AG20443 (cell line): ENCODE data around the gene CGRRF1.

ENCODE experiments used
- DNase-seq: peaks from one replicate; pipeline ENCODE4 v3.0.0; 2012; ENCODE audit warnings: low spot score, mixed read lengths

The CGRRF1 gene

GRCh38 chr14:54509546-54510501 lies at the start of gene CGRRF1:
CGRRF1 (plus strand) TSS chr14:54509906; CDS start chr14:54509960, 54 bp downstream.
- DNase-seq = peak; percentile 99

GRCh38 chr14:54462048-54462447 lies 47.7 kb upstream of the CGRRF1 start:
- no peak for DNase-seq

GRCh38 chr14:54465654-54466053 lies 44.1 kb upstream of the CGRRF1 start:
- no peak for DNase-seq

DNA sequence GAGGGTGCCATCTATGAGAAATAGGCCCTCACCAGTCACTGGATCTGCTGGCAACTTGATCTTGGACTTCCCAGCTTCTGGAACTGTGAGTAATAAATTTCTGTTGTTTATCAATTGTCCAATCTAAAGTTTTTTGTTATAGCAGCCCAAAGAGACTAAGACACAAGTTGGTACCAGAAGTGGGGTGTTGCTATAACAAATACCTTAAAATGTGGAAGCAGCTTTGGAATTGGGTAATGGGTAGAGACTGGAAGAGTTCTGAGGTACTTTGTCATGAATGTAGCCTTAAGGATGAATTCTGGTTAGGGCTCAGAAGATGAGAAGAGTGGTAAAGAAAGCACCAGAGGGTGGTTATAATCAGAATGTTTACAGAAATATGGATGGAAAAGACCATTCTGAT lies 42.4 kb upstream of the CGRRF1 start:
- DNase-seq = no peak

- DNase-seq = no peak
Observed at GRCh38 chr14:54470701-54471100, 39.0 kb upstream of the CGRRF1 start.

- DNase-seq = no peak
Observed at GRCh38 chr14:54471641-54472040, 38.1 kb upstream of the CGRRF1 start.

- no peak for DNase-seq
Observed at GRCh38 chr14:54472315-54472714, 37.4 kb upstream of the CGRRF1 start.

GRCh38 chr14:54474232-54474793 lies 35.4 kb upstream of the CGRRF1 start:
- DNase-seq = no peak

GRCh38 chr14:54475187-54475899 lies 34.4 kb upstream of the CGRRF1 start:
- DNase-seq = no peak

- DNase-seq = no peak
Observed at GRCh38 chr14:54475911-54476310, 33.8 kb upstream of the CGRRF1 start.

GRCh38 chr14:54478636-54479215 lies 31.0 kb upstream of the CGRRF1 start:
- DNase-seq = no peak

GRCh38 chr14:54480830-54481562 lies 28.7 kb upstream of the CGRRF1 start:
- no peak for DNase-seq

DNA sequence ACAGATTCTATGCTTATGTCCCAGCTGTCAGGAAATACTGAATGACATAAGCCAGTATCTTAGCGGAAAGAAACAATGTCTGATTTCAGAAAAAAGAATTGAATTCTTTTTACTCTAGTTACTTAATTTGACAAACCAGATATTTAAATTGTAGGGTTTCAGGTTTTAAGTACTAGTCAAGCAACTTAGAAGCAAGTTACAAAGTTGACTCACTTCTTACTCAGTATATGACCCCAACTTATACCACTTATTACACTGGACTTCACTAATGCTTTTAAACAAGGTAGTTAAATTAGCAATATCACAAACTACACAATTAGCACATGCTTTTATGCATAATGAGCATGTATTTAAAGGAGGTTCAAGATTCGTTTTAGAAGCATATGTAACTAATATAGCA lies 28.0 kb upstream of the CGRRF1 start:
- no peak for DNase-seq

- DNase-seq = no peak
Observed at GRCh38 chr14:54483073-54483745, 26.5 kb upstream of the CGRRF1 start.

- DNase-seq = no peak
Observed at GRCh38 chr14:54483846-54484245, 25.9 kb upstream of the CGRRF1 start.

- no peak for DNase-seq
Observed at GRCh38 chr14:54486685-54487084, 23.0 kb upstream of the CGRRF1 start.

DNA sequence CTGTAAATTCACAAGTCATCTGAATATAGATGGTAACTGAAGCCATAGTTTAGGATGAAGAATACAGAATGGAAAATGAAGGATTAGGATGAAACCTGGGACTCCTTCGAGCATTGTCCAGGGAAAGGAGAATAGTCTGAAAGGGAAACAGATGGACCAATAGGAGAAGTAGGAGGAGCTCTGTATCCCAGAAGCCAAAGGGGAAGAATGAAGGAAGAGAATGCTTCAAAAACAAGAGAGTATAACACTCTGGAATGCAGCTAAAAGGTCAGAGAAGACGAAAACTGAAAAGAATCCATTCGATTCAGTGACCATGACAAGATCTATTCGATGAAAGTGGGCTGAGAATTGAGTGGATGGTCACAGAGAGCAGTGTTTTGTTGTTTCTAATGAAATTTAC lies 21.9 kb upstream of the CGRRF1 start:
- DNase-seq = peak; percentile 78

DNA sequence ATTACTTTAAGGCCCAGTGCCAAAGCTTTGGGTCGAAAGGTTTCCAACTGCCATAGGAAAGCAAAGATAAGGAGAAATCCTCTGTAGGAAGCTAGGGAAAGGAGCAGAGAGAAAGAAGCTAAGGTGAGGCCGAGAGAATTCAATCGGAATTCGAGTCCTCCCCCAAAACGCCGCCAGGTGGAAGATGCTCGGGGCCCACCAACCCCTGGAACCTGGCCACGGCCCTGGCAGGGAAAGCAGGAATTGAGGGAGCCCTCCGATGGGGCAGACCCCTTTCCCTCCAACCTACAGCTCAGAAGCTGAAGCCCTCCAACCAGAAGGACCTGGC lies 21.4 kb upstream of the CGRRF1 start:
- no peak for DNase-seq

GRCh38 chr14:54488646-54489317 lies 20.9 kb upstream of the CGRRF1 start, which contains the start of gene GMFB:
GMFB (minus strand) TSS chr14:54488980; CDS start chr14:54488927, 53 bp downstream.
- DNase-seq = peak; percentile 95

GRCh38 chr14:54489318-54489683 lies 20.4 kb upstream of the CGRRF1 start:
- DNase-seq = no peak
